HG03175 (cell line): ENCODE data around the gene LIMCH1.

Source experiments
- ATAC-seq: cut with Tn5 transposase; IDR thresholded peaks from one replicate; pipeline ENCODE4 v1.9.1; 2021; ENCODE audit warnings: mild to moderate bottlenecking, moderate library complexity; ENCODE audit not compliant: unreplicated experiment

The LIMCH1 gene

GRCh38 chr4:41609851-41610250 lies 71.9 kb downstream of the LIMCH1 start:
- ATAC-seq = no peak

DNA sequence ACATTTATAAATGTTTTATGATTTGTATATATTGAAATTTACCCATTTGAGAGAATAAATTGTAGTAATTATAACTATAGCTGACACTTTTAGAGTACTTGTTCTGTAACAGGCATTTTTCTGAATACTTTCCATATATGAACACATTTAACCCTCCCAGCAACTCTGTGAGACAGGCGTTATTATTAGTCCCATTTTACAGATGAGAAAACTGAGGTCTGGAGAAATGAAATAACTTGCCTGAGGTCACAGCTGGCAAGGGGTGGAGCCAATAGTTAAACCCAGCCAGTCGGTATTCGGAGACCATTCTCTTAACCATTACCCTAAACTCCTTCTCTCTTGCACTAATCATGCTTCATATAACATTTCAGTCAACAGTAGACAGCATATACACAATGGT lies 72.5 kb downstream of the LIMCH1 start:
- no peak for ATAC-seq

DNA sequence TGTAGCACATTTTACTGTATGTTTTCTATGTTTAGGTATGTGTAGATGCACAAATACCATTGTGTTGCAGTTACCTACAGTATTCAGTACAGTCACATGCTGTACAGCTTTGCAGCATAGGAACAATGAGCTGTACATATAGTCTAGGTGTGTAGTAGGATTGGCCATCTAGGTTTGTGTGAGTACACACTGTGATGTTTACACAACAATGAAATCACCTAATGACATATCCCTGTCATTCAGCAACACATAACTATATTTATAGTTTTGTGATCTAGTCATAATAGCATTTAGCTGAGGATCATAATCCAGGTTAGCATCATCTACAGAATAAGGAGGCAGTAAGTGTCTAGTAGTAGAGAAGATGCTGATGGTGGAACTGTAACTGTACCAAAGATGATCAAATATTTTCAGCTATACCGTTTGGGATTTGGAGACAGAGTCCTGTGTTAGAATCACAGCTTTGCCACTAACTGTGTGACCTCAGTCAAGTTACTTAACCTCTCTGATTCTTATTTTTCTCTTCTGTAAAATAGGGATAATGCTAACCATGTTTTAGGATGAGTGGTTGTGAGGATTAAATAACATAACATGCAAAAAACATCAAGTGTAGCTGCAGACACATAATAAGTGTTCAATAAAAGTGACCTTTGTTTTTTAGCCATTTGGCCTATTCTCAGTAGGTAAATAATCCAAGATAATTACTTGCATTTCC lies 73.3 kb downstream of the LIMCH1 start:
- no peak for ATAC-seq

- ATAC-seq = no peak
Observed at GRCh38 chr4:41611881-41612871, 74.2 kb downstream of the LIMCH1 start.

DNA sequence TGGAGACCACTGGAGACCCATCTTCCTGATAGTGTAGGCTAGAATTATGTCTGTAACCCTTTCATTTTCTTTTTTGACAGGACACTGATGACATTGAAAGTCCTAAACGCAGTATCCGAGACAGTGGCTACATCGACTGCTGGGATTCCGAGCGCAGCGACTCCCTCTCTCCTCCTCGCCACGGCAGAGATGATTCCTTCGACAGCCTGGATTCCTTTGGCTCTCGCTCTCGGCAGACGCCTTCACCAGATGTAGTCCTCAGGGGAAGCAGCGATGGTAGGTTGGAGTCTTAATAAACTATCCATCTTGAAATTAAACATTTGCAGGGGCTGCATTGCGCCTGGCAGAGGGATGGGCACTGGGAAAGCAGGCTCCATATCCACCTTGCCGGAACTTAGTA lies 75.4 kb downstream of the LIMCH1 start:
- no peak for ATAC-seq

DNA sequence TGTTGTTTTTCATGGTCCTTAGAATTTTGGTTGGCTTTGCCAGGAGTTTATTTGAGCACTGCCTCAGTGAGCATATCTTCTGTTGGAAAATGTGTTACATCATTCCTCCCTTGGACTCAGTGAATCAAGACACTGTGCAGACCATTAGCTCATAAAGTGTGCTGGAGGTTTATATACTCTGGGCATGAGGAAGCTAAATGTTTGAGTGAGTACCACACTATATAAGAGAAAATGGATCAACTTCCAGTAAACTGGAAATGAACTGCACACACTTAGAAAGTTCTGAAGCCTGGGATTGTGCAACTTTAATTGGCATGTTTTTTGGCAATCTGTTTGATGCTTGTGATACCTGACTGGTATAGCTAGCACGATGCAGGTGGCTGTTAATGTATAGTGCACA lies 75.9 kb downstream of the LIMCH1 start:
- no peak for ATAC-seq

- no peak for ATAC-seq
Observed at GRCh38 chr4:41614519-41614918, 76.6 kb downstream of the LIMCH1 start.

DNA sequence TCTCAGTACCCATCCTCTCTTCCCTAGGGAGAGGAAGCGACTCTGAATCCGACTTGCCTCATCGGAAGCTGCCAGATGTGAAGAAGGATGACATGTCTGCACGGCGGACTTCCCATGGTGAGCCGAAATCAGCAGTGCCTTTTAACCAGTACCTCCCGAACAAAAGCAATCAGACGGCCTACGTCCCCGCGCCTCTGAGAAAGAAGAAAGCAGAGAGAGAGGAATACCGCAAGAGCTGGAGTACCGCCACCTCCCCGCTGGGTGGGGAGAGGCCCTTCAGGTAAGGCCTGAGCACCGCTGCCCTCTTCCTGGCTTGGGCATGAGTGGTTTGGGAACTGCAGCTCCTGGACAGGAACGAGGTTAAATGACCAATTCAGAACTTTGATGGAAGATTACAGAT lies 81.2 kb downstream of the LIMCH1 start:
- no peak for ATAC-seq

DNA sequence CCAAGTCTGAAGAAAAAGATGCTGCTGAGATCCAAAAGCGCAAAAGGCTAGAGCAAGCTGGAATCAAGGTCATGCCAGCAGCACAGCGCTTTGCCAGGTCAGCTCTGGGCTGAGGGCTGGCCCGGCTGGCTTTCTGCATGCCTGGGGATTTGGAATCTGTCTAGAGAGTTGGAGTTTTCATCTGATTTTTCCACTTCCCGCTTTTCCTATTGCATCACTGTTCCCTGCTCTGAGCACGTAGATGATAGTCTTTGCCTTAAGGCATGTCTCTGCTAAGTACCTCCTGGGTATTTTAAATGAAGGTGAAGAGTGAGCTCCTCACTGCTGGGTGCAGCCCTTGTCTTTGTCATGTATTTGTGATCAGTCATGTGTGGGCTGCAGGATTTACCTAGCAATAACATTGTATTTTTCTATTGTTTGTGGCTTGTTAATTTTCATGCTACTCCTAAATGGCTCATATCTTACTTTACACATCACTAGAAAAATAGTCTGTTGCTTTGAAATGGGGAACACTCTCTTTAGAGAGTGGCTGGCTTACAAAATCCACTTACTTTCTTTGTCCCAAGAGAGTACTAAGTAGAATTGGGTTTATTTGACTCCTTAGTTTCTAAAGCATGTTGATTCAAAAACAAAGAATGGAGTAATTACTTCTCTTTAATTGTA lies 82.8 kb downstream of the LIMCH1 start:
- no peak for ATAC-seq

- no peak for ATAC-seq
Observed at GRCh38 chr4:41622787-41623186, 84.8 kb downstream of the LIMCH1 start.

DNA sequence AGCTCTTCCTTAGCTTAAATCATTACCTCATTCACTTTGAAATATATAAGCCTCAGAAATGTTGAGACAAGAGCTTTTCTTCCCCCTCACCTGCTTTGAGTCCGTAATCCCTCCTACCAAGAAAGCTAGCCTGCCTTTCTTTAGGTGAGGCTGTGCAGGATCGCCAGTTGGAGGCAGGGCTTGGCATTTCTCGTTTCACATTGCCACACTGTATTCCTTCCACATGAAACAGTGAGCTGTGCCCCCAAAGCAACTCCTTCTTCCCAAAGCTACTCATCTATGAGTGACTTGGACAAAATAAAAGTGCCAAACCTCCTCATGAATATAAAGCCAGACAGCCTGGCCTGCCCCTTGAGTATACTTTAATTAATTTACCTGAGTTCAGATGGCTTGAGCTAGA lies 86.8 kb downstream of the LIMCH1 start:
- no peak for ATAC-seq

- no peak for ATAC-seq
Observed at GRCh38 chr4:41625531-41625930, 87.6 kb downstream of the LIMCH1 start.

DNA sequence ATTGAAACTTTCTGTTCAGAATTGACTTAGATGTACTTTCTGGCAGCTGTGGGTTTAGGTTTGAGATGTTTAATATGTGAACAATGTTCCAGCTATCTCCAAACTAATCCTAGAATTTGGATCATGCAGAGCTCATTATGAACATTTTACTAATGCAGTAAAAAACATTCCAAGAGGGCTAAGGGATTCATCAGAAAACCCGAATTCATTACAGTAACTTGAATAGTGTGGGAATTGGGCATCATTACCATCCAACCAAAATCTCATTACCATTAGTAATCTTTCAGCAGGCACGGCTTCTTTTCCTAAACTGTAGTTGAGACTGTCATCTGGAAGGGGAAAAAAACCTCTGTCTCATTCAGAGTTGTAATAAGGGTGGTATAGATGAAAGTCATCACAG lies 91.0 kb downstream of the LIMCH1 start:
- ATAC-seq = no peak

- no peak for ATAC-seq
Observed at GRCh38 chr4:41631523-41631922, 93.6 kb downstream of the LIMCH1 start.

GRCh38 chr4:41632481-41633073 lies 94.6 kb downstream of the LIMCH1 start:
- no peak for ATAC-seq

- no peak for ATAC-seq
Observed at GRCh38 chr4:41633321-41633720, 95.4 kb downstream of the LIMCH1 start.

- ATAC-seq = no peak
Observed at GRCh38 chr4:41635441-41635840, 97.5 kb downstream of the LIMCH1 start.

DNA sequence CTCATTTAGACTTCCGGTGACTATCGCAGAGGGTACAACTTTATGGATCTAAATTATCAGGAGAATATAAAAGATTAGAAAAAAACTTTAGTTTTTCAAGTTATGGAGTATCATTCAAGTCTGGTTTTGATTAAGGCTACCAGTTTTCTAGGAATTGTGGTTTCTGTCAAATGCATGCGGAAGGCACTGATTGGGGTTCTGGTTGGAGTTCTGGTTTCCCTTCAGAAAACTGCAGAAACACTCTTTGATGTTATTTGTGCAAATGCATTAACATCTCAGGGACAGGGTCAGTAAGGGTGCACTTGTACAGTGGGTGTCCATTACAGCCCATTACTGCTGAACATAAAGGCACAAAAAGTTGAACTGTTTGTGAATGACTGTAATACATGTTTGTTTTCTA lies 100.2 kb downstream of the LIMCH1 start:
- no peak for ATAC-seq

GRCh38 chr4:41638866-41639265 lies 100.9 kb downstream of the LIMCH1 start:
- no peak for ATAC-seq

GRCh38 chr4:41639291-41639690 lies 101.3 kb downstream of the LIMCH1 start:
- no peak for ATAC-seq

GRCh38 chr4:41640906-41641305 lies 102.9 kb downstream of the LIMCH1 start:
- no peak for ATAC-seq
